ENCODE measurements around the gene PACSIN1. TPM values are rescaled to one million over a fixed set of nuclear protein-coding genes. Genes with fewer than 3 reads are reported as not detected.
"Not testable (repeated sequence)": the region's sequence is repeated elsewhere in the genome, so short reads cannot be mapped to it uniquely, and the experiment has no call there.

PACSIN1 gene
- total RNA-seq, 1 donor from 2014 or later, result 1.9 TPM

DNA sequence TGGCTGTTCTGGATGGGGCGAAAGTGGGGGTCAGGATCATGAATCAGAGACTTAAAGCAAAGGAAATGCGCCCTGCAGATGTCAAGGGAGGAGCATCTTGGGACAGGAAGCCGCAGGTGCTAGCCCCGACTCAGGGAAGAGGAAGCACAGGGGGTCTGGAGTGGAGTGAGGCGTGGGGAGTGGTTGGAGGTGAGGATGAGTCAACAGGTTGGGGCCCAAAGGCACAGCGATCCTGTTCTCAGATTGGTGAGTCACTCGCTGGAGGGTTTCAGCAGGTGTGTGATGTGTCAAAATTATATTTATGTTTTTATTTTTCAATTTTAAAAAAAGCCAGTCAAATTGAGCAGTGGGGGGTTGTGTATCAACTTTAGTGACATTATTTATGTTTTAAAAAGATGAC, 19.0 kb downstream of the PACSIN1 start:
- no peak for DNase-seq (ENCODE audit: low spot score)

DNA sequence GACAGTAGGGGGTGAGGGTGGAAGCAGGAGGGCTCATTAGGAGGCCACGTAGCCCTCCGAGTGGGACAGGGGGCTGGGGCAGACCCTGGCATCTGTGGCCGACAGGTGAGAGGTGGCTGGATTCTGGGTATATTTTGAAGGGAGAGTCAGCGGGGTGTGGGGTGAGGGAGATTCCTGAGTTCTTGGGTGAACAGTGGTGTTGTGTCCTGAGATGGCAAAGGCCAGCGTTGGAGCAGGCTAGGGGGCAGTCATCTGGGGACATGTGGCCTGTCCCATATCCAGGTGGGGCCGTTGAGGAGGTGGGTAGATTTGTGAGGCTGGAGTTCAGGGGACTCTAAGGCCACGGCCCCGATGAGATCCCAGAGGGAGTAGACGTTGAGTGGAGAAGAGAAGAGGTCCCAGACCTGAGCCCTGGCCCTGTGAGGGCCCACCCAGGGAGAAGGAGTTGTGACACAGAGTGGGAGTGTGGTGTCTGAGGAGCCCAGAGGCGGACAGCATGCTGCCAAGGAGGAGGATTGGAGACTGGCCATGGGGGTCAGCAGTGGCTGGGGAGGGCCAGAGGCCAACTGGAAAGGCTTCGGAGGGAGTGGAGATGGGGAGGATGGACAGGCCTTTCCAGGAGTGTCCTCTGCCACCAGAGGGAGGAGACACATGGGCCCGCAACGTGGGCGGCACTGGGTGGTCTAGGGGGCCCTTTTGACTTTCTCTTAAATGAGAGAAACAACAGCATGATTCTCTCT, 19.6 kb downstream of the PACSIN1 start:
- DNase-seq (ENCODE audit: low spot score), result no peak

DNA sequence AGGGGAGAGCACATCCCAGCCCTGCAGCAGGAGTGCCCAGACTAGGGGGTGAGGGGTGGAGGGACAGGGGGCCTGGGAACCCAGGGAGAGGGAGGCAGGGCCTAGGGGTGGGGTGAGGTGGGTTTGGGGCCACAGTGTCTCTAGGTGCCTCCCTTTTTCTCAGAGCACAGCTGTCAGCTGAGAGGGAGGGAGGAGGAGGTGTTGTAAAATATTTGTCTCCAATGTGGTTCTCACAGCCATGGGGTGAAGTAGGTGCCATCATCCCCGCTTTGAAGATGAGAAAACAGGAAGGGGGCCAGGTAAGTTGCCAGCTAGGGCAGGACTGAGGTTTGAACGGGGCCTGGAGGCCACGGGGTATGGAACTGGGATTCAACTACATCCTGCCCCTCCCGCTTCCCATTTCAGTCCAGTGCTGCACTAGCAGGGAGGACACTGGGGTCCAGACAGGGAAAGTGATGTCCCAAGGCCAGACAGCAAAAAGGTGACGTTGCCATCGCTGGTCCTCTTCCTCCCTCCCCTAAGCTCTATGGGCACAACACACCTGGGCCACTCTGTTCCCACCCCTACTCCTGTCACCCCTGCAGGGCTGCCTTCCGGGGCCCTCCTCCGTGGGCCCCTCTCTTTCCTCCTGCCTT, 20.3 kb downstream of the PACSIN1 start:
- no peak for DNase-seq (ENCODE audit: low spot score)

DNA sequence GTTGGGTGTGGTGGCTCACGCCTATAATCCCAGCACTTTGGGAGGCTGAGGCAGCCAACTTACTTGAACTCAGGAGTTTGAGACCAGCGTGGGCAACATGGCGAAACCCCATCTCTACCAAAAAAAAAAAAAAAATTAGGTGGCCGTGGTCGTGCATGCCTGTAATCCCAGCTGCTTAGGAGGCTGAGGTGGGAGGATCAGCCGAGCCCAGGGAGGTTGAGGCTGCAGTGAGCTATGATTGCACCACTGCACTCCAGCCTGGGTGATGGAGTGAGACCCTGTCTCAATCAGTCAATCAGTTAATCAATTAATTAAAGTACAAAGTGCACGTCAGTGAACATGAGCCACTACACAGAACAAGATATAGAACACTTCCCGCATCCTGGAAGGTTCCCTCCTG, 21.0 kb downstream of the PACSIN1 start:
- not testable (repeated sequence) for DNase-seq (ENCODE audit: low spot score)

DNA sequence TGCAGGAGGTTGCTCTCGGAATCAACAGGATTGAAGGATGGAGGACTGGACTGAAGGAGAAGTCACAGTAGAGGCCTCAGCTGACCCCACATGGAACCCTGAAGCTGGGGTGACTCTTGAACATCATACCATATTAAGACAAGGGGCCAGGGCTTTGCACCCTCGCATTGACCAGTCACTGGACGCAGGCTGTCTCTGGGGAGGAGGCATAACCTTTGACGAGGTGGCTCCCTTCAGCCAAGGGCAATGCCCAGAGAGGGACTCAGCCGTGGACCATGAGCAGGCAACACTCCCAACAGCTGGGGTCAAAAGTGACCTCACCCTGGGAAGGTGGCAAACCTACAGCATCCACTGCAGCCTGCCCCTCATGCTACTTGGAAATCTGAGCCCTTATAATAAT, 21.7 kb downstream of the PACSIN1 start:
- DNase-seq (ENCODE audit: low spot score), result no peak

DNA sequence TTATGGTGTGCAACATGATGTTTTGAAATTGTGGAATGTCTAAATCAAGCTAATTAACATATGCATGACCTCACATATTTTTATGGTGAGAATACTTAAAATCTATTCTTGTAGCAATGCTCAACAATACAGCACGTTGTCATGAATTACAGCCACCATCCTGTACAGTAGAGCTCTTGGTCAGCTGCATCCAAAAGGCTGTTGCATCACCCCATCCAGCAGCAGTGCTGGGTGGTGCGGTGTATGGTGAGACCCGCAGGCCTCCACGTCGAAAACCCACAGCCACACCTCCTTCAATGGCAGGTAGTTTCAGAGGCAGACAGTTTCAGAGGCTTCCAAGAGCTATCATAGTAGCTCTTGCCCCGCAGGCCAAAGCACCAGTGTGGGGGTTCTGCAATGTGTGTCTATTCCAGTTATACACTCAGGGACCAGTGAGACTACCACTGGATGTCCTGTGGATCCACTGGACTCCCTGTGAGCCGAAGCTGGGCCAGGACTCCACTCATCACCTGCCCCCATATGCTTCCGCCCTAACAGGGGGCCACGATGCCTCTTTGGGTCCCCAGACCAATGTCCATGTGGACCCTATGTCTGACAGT, 23.4 kb downstream of the PACSIN1 start:
- no peak for DNase-seq (ENCODE audit: low spot score)

DNA sequence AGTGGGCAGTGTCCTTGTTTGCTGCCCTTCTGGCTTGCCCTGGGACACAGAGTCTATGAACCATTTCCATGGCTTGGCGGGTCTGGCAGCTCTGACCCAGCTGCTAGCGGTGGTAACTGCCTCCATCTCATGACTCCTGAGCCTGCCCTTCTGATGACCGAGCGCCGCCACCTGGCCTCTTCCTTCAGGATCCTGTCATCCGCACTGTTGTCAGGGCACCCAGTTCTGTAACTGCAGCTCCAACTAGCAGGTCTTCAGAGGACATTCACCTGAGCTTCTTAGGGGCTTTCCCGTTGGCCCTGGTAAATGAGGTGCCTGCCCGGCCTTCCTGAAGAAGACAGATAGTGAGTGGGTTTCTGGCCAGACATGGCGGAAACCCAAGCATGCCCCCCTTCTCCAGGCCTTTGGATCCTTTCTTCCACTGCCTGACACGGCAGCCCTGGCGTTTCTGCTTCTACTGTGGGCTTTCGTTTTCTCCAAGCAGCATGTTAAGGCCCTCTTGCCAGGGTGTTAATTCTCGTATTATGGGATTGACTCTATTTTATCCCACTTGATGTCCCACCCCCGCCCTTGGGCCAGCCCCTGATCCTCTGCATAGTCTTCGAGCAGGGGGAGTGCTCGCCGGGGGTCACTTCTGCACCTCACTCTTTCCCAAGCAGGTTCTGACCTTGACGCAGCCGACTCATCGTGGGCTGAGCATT, 24.7 kb downstream of the PACSIN1 start:
- DNase-seq (ENCODE audit: low spot score), result no peak

DNA sequence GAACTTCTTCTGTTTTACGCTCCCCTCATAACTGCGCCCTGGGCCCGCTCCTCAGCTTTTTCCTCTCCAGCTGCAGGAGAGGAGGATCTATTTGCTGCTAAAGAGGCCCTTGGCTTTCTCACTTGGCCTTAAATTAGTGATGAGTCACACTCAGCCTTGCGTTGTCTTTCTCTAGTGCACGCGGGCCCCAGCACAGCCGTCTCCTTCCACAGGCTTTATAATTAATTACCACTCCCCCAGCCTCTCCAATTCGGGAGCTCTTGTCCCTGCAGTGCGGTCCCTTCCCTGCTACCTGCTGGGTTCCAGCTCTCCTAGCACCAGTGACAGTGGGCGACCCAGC, 25.2 kb downstream of the PACSIN1 start:
- DNase-seq (ENCODE audit: low spot score), result no peak

DNA sequence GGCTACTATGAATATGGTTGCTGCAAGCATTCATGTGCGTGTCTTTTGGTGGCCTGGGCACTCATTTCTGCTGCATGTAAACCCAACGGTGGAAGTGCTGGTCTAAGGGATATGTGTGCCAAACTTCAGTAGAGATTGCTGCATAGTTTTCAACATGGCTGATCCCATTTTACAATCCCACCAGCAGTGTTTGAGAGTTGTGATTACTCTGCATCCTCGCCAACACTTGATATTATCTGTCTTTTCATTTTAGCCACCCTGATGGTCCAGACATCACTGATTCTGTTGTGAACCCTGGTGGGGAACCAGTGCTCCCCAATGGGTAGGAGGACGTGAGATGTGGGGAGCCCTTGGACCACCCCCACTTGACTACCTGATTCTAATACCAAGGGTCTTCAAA, 27.5 kb downstream of the PACSIN1 start:
- no peak for DNase-seq (ENCODE audit: low spot score)

DNA sequence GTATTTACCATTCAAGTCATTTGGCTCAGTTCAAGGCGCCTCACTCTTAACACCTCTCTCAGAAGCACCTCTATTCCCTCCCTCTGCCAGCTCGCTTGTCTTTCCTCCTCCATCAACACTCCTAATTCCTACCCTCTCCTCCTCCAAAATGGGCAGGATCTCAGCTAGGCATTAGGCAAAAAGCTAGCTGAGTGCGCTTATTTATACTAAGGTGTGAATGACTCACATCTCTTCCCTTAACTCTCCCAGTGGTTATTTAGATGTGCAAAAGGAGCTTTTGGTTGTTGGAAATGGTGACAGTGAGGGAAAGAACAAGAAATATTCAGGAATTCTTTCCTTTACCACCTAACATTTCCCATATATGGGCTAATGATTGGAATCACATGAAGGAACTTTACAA, 29.1 kb downstream of the PACSIN1 start:
- DNase-seq (ENCODE audit: low spot score), result no peak

DNA sequence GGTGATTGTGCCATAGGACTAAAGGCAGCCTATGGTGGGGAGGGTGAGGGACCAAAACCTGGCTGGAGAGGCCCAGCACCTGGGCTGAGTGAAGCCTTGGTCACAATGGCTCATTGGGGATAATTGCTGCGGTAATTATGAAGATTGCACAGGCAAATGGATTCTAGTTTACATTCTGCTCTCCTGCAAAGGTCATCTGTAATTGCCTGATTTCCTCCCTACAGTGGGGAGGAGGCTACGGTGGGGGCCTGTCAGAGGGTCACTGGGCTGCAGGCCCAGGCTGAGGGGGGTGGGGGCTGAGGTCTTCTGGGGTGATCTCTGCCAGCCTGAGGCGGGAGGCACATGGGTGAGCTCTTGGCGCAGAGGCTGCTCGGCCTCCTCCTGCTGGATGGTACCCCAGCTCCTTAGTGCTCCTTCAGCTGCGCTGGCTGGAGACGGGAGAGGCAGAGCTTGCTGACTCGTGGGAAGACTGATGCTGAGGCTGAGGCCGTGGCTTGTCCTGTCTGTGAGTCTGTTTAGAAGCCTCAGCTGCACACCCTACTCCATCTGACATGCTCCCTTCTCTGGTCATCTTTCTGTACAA, 30.3 kb downstream of the PACSIN1 start:
- DNase-seq (ENCODE audit: low spot score), result no peak

DNA sequence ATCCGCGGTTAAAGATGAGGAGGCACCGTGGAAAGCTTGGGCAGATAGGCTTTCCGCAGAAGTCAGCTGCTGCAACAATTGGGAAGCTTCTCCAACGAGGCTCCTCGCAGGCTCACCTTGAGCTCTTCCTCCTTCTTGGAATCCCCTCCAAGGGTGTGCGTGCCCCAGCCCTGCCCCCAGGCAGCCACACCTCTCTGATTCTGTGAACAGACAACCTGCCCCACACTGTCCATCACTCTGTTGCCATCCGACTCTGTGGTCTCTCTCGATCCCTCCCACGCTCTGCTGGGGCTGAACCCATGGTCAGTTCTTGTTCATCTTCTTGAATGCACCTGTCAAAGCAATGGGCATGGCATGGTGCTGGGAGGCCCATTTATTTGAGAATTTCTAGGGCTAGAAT, 31.5 kb downstream of the PACSIN1 start:
- DNase-seq (ENCODE audit: low spot score), result no peak

DNA sequence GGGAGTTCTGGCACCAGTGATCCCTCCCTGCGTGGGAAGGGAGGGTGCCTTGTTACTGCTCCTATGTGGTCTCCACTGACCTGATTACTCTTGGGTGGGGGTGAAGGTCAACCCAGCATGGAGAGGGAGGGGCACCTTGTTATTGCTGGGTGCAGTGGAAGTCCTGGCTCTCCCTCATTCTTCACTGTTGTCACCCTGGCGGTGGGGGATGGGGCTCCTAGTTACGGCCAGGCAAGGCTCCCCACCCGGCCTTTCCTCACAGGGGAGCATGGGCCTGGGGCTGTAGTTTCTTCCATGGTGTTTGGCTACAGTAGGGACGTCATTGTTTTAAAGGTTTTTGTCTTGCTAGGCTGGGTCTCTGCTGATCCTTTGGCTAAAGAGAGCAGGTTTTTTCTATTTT, 40.8 kb downstream of the PACSIN1 start:
- no peak for DNase-seq (ENCODE audit: low spot score)

DNA sequence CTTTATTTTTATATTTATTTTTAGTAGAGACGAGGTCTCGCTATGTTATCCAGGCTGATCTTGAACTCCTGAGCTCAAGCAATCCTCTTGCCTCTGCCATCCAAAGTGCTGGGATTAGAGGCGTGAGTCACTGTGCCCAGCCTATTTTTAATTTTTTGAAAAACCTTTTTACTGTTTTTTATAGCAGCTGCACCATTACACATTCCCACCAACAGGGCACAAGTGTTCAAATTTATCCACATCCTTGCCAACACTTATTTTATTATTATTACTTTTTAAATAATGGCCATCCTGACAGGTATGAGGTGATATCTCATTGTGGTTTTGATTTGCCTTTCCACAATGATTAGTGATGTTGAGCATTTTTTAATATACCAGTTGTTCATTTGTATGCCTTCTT, 42.5 kb downstream of the PACSIN1 start:
- DNase-seq (ENCODE audit: low spot score), result no peak

DNA sequence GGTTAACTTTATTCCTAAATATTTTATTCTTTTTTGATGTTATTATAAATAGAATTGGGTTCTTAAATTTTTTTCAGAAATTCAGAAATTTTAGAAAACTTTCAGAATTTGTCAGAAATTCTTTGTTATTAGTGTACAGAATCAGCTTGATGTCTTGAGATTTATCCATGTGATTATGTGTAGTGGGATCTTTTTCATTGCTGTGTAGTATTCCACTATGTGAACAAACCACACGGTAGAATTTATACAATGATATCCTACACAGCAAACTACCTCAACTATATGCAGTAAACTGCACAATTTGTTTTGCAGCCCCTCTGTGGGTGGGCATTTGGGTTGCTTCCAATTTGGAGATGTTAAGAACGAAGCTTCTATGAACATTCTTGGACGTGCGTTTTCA, 43.9 kb downstream of the PACSIN1 start:
- DNase-seq (ENCODE audit: low spot score), result no peak

DNA sequence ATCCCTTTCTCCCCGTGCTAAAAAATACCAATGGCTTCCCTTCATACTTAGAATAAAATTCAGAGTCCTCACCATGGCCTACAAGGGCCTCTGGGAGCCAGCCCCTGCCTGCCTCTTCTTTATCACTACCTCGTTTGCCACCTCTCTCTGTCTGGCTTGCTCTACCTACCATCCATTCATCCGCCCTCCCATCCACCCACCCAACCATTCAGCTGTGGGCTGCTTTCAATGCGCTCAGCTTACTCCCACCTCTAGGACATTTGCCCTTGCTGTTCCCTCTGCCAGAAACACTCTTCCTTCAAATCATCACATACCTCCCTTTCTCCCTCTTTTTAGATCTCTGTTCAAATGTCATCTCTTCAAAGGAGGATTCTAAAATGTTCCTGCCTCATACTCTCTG, 44.4 kb downstream of the PACSIN1 start:
- DNase-seq (ENCODE audit: low spot score), result no peak

DNA sequence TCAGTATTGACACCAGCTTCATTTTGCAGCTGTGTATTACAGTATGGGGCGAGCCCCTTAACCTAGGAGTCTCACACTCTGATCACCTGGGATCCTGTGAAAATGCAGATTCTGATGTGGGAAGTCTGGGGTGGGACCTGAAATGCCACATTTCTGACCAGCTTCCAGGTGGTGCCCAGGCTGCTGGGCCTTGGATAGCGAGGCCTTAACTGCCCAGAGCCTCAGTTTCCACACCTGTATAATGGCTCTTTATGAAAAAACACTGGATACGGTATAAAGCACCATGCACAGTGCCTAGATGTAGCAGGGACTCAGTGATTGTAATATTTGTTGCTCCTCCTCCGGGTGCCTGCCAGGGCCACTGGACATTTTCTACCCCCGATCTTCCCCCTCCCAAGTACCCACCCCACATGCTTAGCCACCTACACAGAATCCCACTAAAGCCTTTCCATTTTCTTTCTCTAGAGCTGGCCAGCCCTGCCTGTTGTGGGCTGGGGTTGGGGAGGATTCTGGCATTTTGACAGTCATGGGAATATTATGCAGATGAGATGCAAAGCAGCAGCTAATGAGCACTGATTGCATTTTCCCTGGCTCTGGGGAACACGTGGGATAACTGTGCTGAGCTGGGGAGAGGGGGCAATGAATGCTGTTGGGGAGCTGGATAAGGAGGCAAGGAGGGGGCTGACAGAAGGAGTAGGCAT, 45.5 kb downstream of the PACSIN1 start:
- DNase-seq (ENCODE audit: low spot score), result no peak

DNA sequence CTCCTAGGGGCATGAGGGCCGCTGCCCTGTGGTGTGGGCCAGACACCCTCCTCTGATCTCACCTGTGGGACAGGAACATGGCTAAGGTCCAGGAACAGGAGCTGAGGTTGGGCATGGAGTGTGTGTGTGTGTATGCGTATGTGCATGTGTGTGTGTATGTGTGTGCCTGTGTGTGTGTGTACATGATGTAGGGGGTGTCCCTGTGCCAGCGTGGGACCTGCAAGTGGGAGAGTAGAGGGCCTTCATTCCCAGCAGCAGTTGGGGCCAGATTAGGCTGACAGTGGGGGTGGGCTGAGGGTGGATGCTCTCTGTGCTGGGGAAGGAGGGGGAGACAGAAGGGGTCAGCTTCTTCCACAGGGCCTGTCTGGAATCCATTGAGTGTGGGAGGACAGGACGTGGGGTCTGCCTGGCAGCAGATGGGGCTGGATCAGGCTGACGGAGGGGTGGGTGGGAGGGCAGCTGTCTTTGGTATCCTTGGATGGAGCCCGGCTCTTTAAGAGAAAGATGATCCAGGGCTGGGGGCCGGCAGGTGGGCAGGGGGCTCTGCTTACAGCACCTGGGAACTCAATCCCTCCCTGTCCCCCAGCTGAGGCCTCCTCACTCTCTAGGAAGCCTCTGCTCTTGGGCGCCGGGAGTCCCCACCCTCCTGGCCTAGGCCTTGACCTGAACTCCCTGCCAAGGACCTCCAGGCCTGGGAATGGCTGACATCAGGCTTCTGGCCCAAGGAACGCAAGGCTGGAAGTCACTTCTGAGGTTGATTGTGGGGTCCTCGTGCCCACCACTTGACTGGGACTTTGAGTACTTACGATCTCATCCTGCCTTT, 46.2 kb downstream of the PACSIN1 start:
- no peak for DNase-seq (ENCODE audit: low spot score)

DNA sequence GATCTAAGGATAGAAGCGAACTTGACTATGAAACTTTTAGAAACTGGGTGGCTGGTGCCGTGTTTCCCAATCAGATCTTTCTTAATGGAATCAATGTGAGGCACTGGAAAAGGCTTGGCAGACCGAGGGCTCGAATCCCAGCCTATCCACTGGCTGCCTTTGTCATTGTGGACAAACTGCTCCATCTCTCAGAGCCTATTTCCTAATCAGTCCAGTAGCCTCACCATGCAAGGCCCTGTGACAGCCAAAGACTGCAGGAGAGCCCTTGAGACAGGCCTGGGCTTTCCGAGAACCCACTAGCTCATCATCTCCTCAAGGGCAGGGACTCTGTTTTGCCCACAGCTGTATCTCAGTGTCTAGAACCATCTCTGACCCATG, 46.9 kb downstream of the PACSIN1 start:
- no peak for DNase-seq (ENCODE audit: low spot score)

DNA sequence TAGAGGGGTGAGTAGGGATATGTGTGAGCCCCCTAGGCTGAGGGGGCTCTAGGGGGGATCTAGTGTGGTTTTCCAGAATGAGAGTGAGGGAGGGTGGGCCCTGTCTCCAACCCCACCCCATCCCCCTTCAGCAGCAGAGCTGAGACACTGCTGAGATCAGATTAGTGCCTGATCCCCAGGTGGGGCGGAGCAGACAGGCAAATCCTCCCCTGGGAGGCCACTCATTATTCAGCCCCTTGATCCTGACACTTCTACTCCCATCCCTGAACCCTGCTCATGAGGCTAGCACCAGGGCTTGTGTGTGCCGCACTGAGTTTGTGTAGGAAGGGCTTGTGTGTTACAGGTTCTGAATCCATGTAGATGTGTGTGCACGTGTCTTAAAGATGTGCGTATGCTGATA, 47.8 kb downstream of the PACSIN1 start:
- DNase-seq (ENCODE audit: low spot score), result no peak

DNA sequence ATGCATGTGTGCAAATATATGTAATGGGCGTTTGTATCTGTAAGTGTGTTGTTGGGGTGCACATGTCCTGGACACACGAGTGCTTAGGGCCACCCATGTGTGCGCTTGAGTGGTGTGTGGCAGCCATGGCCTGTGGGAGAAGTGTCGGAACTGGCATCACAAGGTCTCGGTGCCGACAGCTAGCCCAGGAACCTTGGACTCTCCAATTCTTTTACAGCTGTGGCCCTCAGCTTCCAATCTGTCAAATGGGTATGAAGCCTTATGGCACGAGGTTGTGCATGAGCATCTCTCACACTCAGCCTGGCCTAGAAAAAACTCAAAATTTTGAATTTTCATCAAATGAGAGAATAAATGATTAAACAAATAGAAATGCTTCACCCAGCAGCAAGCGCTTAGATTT, 48.2 kb downstream of the PACSIN1 start:
- DNase-seq (ENCODE audit: low spot score), result no peak

Data from ureter (tissue), 1 donor.